Heart right ventricle (tissue), 16 donors: ENCODE data around the gene DDX5. TPM values are rescaled to one million over a fixed set of nuclear protein-coding genes. Genes with fewer than 3 reads are reported as not detected.
A peak's percentile ranks its signal among the peaks of the same experiment; 100 is the strongest.

Experiments used
- ATAC-seq, 8 donors: fragments of 200-7000 bp; cut with Tn5 transposase; one replicate each; pipeline ENCODE4 v1.9.1; 2020; ENCODE audit warnings: mild to moderate bottlenecking in 8 of 8, moderate library complexity in 8 of 8, moderate number of reproducible peaks in 1 of 8
- DNase-seq, 2 donors: peaks; one replicate each; pipeline ENCODE4 v3.0.0-alpha.2; 2020
- H3K27ac ChIP-seq, 10 donors: fragments of 200-600 bp; sonication (generic) in 2 of 10; one replicate each; pipeline versions ENCODE4 v1.5.0 to v1.8.0; 2020 to 2022; ENCODE audit warnings: mild to moderate bottlenecking in 3 of 10
- H3K27me3 ChIP-seq, 7 donors: fragments of 200-600 bp; one replicate each; pipeline ENCODE4 v1.8.0; 2021 to 2022; ENCODE audit warnings: mild to moderate bottlenecking in 2 of 7
- H3K36me3 ChIP-seq, 9 donors: fragments of 200-600 bp; sonication (generic) in 1 of 9; one replicate each; pipeline versions ENCODE4 v1.5.0 to v1.8.0; 2020 to 2022; ENCODE audit warnings: mild to moderate bottlenecking in 2 of 9
- H3K4me1 ChIP-seq, 9 donors: fragments of 200-600 bp; sonication (generic) in 1 of 9; one replicate each; pipeline versions ENCODE4 v1.5.0 to v1.8.0; 2020 to 2022; ENCODE audit warnings: mild to moderate bottlenecking in 4 of 9
- H3K4me3 ChIP-seq, 10 donors: fragments of 200-600 bp; sonication (generic) in 2 of 10; one replicate each; pipeline versions ENCODE4 v1.5.0 to v1.8.0; 2020 to 2022; ENCODE audit warnings: mild to moderate bottlenecking in 7 of 10, moderate library complexity in 2 of 10
- H3K9me3 ChIP-seq, 11 donors: fragments of 200-600 bp in 10 of 11; sonication (generic) in 2 of 11; one replicate each; pipeline versions ENCODE4 v1.5.0 to v1.8.0; 2013 to 2022; ENCODE audit warnings: mild to moderate bottlenecking in 2 of 11, control low read depth in 1 of 11, moderate library complexity in 1 of 11
- CTCF ChIP-seq, 9 donors: fragments of 200-600 bp; sonication (generic) in 2 of 9; IDR thresholded peaks; one replicate each; pipeline versions ENCODE4 v1.5.0 to v1.8.0; 2021 to 2022; ENCODE audit warnings: antibody characterized with exemption in 9 of 9, mild to moderate bottlenecking in 5 of 9, moderate library complexity in 1 of 9
- WGBS, 2 donors: extraction: QIAGEN DNeasy Blood & Tissue Kit; methylation state at CpG; one replicate each; pipeline ENCODE4 v1.1.7; 2013; ENCODE audit warnings: inconsistent platforms in 1 of 2; 5-methylcytosine and 5-hydroxymethylcytosine counted together
- intact Hi-C, 10 donors: fragments of 100-400 bp; cut with DNase I; formaldehyde crosslinking; loops; one replicate each; pipeline versions ENCODE4 v1.11.1 to v1.14.2; 2022
- polyA plus RNA-seq, 2 donors: library from polyadenylated mRNA; stranded (reverse); fragments of 200-250 nt; gene quantifications; one replicate each; pipeline ENCODE4 v1.2.3, GENCODE V29; 2013
- total RNA-seq, 10 donors: library from RNA; stranded (reverse); fragmentation: NEBNext Ultra II Directional in 3 of 10; extraction: Animal tissue kit (Norgen Biotek cat#: 25700) in 3 of 10; gene quantifications; one replicate each; pipeline versions ENCODE4 v1.2.1 to v1.2.4, GENCODE V29; 2021 to 2023
- donor health status: Arrhythmogenic right ventricular cardiomyopathy.
- donor health status: ischemic (EF 13 %, LVEDD 7.1; RV severe dilation, severe dysfunction).
- donor health status: healthy with polysubstance abuse.
- donor health status: DM: no; HTN: yes; CAD: no.
- donor health status: DM: no; HTN: no; CAD: no.
- donor health status: ischemic (EF 25% LVEDD 6.9; RV normal size, moderate dysfunction).
- donor health status: ischemic (EF 25% LVEDD 5.7; RV mildly dilated, moderate dysfunction).
- donor health status: healthy.
- donor health status: DM: yes; HTN: yes; CAD: no.
- donor health status: Ischemic cardiomyopathy.
- donor health status: ischemic (EF 35%, LVEDD 5.7; RV mildly dilated, moderate dysfunction).
- donor health status: nonischemic (EF 11% LVEDD 7.7; RV severe dilation, severe dysfunction).
- donor health status: DM: yes; HTN: yes; CAD: no.
- donor health status: PGD.
- donor health status: ischemic (EF 29% LVEDD 5.4; RV normal size, mild dysfunction).
- donor health status: nonischemic (EF 23%, LVEDD 6.1; RV moderate dilation, normal function).

DDX5 gene
- total and polyA plus RNA-seq, 12 donors: 215 to 474 (median 349) TPM

- H3K36me3 ChIP-seq: peaks cover 0 to 99% (median 44%) of the 10 kb centered on the region in 9 donors
- no peaks in the 10 kb centered on the region for H3K4me1 ChIP-seq
- no peak for TF ChIP-seq CTCF (IDR thresholded peaks at IDR 0.05)
- no peak for DNase-seq
- H3K9me3 ChIP-seq: no peaks in the 10 kb centered on the region
- no peak overlapping the region for H3K4me3 ChIP-seq
- intact Hi-C loops: loop anchor here in 2 of 10 donors (10.0 kb wide), 1 partner anchor 106 kb away; no protein-coding TSS in a partner anchor
- 84 to 87% methylated on average over 7 of the region's 7 CpGs for WGBS, 2 donors
- H3K27me3 ChIP-seq: no peaks in the 10 kb centered on the region
- peak in 5 of 8 donors; percentile 19 to 53 (median 41) for ATAC-seq
- no peak overlapping the region for H3K27ac ChIP-seq
Observed at GRCh38 chr17:64538508-64539130, 32.5 kb upstream of the DDX5 start.

GRCh38 chr17:64537488-64537887, 31.4 kb upstream of the DDX5 start:
- Histone ChIP-seq H3K4me3 (no peak overlapping the region), H3K27ac (peak overlapping the region in 1 of 10 donors; percentile 30), H3K27me3 (no peaks in the 10 kb centered on the region), H3K4me1 (peaks cover 0 to 2% (median 0%) of the 10 kb centered on the region in 9 donors), H3K36me3 (peaks cover 0 to 99% (median 53%) of the 10 kb centered on the region in 9 donors), H3K9me3 (no peaks in the 10 kb centered on the region)
- WGBS, 2 donors: 50 to 58% methylated on average over 5 of the region's 5 CpGs
- DNase-seq (no peak), ATAC-seq (no peak)
- intact Hi-C loops: loop anchor here in 2 of 10 donors (10.0 kb wide), 1 partner anchor 107 kb away; no protein-coding TSS in a partner anchor
- no peak for TF ChIP-seq CTCF (IDR thresholded peaks at IDR 0.05)

GRCh38 chr17:64536913-64537312, 30.8 kb upstream of the DDX5 start:
- Histone ChIP-seq H3K36me3 (peaks cover 0 to 99% (median 58%) of the 10 kb centered on the region in 9 donors), H3K4me3 (no peak overlapping the region), H3K27ac (peak overlapping the region in 1 of 10 donors; percentile 30), H3K27me3 (no peaks in the 10 kb centered on the region), H3K4me1 (peaks cover 0 to 7% (median 0%) of the 10 kb centered on the region in 9 donors), H3K9me3 (no peaks in the 10 kb centered on the region)
- no peak for TF ChIP-seq CTCF (IDR thresholded peaks at IDR 0.05)
- intact Hi-C loops: loop anchor here in 2 of 10 donors (10.0 kb wide), 1 partner anchor 108 kb away; no protein-coding TSS in a partner anchor
- no peak for ATAC-seq
- WGBS, 2 donors: 84 to 87% methylated on average over 2 of the region's 2 CpGs
- no peak for DNase-seq

GRCh38 chr17:64535357-64535756, 29.3 kb upstream of the DDX5 start:
- Histone ChIP-seq H3K36me3 (peaks cover 0 to 100% (median 74%) of the 10 kb centered on the region in 9 donors), H3K4me1 (peaks cover 0 to 7% (median 0%) of the 10 kb centered on the region in 9 donors), H3K9me3 (no peaks in the 10 kb centered on the region), H3K27ac (no peak overlapping the region), H3K27me3 (no peaks in the 10 kb centered on the region), H3K4me3 (no peak overlapping the region)
- no peak for DNase-seq
- no peak for TF ChIP-seq CTCF (IDR thresholded peaks at IDR 0.05)
- intact Hi-C loops: loop anchor here in 2 of 10 donors (10.0 kb wide), 1 partner anchor 109 kb away; no protein-coding TSS in a partner anchor
- no peak for ATAC-seq
- WGBS, 2 donors: 74 to 75% methylated on average over 6 of the region's 6 CpGs
